T-cell (primary cell): ENCODE measurements around the gene NCAPD2. TPM values are rescaled to one million over a fixed set of nuclear protein-coding genes. Genes with fewer than 3 reads are reported as not detected.
"Not testable (repeated sequence)": the region's sequence is repeated elsewhere in the genome, so short reads cannot be mapped to it uniquely, and the experiment has no call there.

Source experiments
- ATAC-seq, 4 experiments: fragments of 200-7000 bp in 3 of 4; fragments of 150-1000 bp in 1 of 4; cut with Tn5 transposase; replicated peaks in 1 of 4; 1 replicate in 3 of 4; 2 replicates in 1 of 4; pipeline ENCODE4 v1.10.0; 2021; ENCODE audit warnings: moderate library complexity in 3 of 4, mild to moderate bottlenecking in 2 of 4, moderate number of reproducible peaks in 1 of 4
- CTCF ChIA-PET, 2 donors: fragments of 300-600 bp; sonication (Branson Sonifier 250); formaldehyde crosslinking; loops; one replicate each; lab custom pipeline; 2022; ENCODE audit warnings: antibody characterized with exemption in 2 of 2; lab: Charles Lee
- POLR2A ChIA-PET, 2 donors: fragments of 300-600 bp; sonication (Branson Sonifier 250); formaldehyde crosslinking; loops; one replicate each; lab custom pipeline; 2022; ENCODE audit warnings: antibody characterized with exemption in 2 of 2; lab: Charles Lee
- DNase-seq, 35 experiments: peaks; one replicate each; pipeline versions ENCODE4 v3.0.0 to v3.0.0-alpha.2; 2013 to 2023
- H3K27ac ChIP-seq: one replicate; pipeline ENCODE4 v1.5.1; 2013; ENCODE audit warnings: low read length
- H3K27me3 ChIP-seq, 2 experiments: replicated peaks in 1 of 2; 1 replicate in 1 of 2; 2 replicates in 1 of 2; pipeline versions ENCODE4 v1.6.1 to v1.7.0; 2013; ENCODE audit warnings: low read length in 1 of 2, mixed read lengths in 1 of 2; ENCODE audit not compliant: control insufficient read depth in 2 of 2, insufficient read depth in 2 of 2; ENCODE audit errors: extremely low read depth in 1 of 2
- H3K36me3 ChIP-seq, 2 donors: 1 replicate in 1 of 2; 2 replicates in 1 of 2; pipeline versions ENCODE4 v1.6.1 to v1.7.0; 2013; ENCODE audit warnings: low read length in 1 of 2; ENCODE audit not compliant: control insufficient read depth in 2 of 2, insufficient read depth in 1 of 2; ENCODE audit errors: extremely low read depth in 1 of 2
- H3K4me1 ChIP-seq, 2 experiments: 1 replicate in 1 of 2; 2 replicates in 1 of 2; pipeline versions ENCODE4 v1.6.1 to v1.7.0; 2013; ENCODE audit warnings: low read length in 2 of 2, mixed read lengths in 1 of 2; ENCODE audit not compliant: insufficient read depth in 2 of 2, control insufficient read depth in 1 of 2; ENCODE audit errors: extremely low read depth in 1 of 2
- H3K4me3 ChIP-seq, 2 donors: 1 replicate in 1 of 2; 2 replicates in 1 of 2; pipeline versions ENCODE4 v1.5.1 to v1.7.0; 2013; ENCODE audit warnings: mild to moderate bottlenecking in 2 of 2, low read length in 1 of 2, moderate library complexity in 1 of 2; ENCODE audit not compliant: control insufficient read depth in 1 of 2; ENCODE audit errors: extremely low read depth in 1 of 2
- H3K9me3 ChIP-seq: 2 replicates; pipeline ENCODE4 v1.7.0; 2013
- H3K27ac Mint-ChIP-seq, 2 donors: one replicate each; pipeline ENCODE4 v1.8.0; 2020 to 2021; ENCODE audit warnings: mild to moderate bottlenecking in 2 of 2, mixed read lengths in 2 of 2
- H3K27me3 Mint-ChIP-seq, 2 donors: one replicate each; pipeline ENCODE4 v1.8.0; 2021 to 2022; ENCODE audit warnings: mixed read lengths in 2 of 2
- H3K36me3 Mint-ChIP-seq: one replicate; pipeline ENCODE4 v1.8.0; 2021; ENCODE audit warnings: mixed read lengths
- H3K4me1 Mint-ChIP-seq, 3 donors: one replicate each; pipeline ENCODE4 v1.8.0; 2020 to 2022; ENCODE audit warnings: mixed read lengths in 3 of 3, mild to moderate bottlenecking in 1 of 3
- H3K4me3 Mint-ChIP-seq, 3 donors: one replicate each; pipeline ENCODE4 v1.8.0; 2020 to 2022; ENCODE audit warnings: mild to moderate bottlenecking in 3 of 3, mixed read lengths in 3 of 3, moderate library complexity in 3 of 3
- H3K9me3 Mint-ChIP-seq, 3 donors: one replicate each; pipeline ENCODE4 v1.8.0; 2020 to 2022; ENCODE audit warnings: mixed read lengths in 3 of 3
- WGBS: methylation state at CpG from one replicate; pipeline ENCODE4 v1.1.5; 2013; ENCODE audit warnings: missing lambda C conversion rate; ENCODE audit not compliant: insufficient coverage; 5-methylcytosine and 5-hydroxymethylcytosine counted together
- total RNA-seq, 35 experiments: library from RNA in 6 of 35; stranded (reverse) in 6 of 35; fragments of 120-200 nt in 1 of 35; gene quantifications; one replicate each; pipeline versions ENCODE4 v1.2.1 to v1.2.4 and lab custom pipeline; 2013 to 2026

NCAPD2 gene
- total RNA-seq, 5 donors from 2014 or later (not counting 1 experiment from before 2014, with no cell fraction given): 32.8 to 43.8 (median 40.7) TPM

DNA sequence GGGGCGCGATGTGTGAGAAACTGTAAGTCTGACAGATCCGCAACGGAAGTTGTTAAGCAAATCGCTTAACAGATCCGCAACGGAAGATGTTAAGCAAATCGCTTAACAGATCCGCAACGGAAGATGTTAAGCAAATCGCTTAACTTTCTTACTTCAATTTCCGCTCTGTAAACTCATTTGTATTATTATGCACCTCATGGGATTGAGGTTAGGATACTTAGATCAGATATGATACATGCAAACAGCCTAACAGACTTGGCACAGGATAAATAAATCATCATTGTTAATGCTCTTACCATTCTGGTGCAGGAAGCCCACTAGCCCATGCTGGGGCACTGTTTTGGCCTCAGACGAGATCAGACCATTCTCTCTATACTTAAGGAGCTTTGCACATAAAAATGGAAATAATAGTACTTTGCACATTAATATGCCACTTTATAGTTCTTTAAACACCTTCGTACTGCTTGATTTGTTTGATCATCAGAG lies 399 bp downstream of the NCAPD2 start:
- Mint-ChIP-seq H3K27me3 (no peaks in the 10 kb centered on the region), H3K4me1 (peaks cover 37 to 40% (median 40%) of the 10 kb centered on the region in 3 donors), H3K36me3 (peaks cover 17% of the 10 kb centered on the region), H3K9me3 (no peaks in the 10 kb centered on the region), H3K27ac (peak overlapping the region; percentile 91 to 98), H3K4me3 (peak overlapping the region; percentile 93 to 97 (median 93))
- peak; percentile 2 to 54 (median 48) for ATAC-seq
- 0% methylated on average over 2 of the region's 14 CpGs for WGBS
- Histone ChIP-seq H3K27ac (peak overlapping the region; percentile 43), H3K27me3 (no peaks in the 10 kb centered on the region), H3K4me1 (peaks cover 21 to 33% of the 10 kb centered on the region in 2 experiments), H3K36me3 (peaks cover 0 to 38% of the 10 kb centered on the region in 2 donors), H3K9me3 (no peaks in the 10 kb centered on the region), H3K4me3 (peak overlapping the region; percentile 94 to 99)
- POLR2A ChIA-PET: interaction anchor here in 1 of 2 donors (1.0 kb wide), 1 partner anchor 16 kb away, joined by 4 read pairs; no protein-coding TSS in a partner anchor
- no peak for DNase-seq
- CTCF ChIA-PET: interaction anchor here in 1 of 2 donors (0.7 to 1.6 kb wide), 7 partner anchors 23 to 259 kb away, joined by 3 to 7 read pairs (median 4); partner anchors contain the start of genes MLF2 and VAMP1

DNA sequence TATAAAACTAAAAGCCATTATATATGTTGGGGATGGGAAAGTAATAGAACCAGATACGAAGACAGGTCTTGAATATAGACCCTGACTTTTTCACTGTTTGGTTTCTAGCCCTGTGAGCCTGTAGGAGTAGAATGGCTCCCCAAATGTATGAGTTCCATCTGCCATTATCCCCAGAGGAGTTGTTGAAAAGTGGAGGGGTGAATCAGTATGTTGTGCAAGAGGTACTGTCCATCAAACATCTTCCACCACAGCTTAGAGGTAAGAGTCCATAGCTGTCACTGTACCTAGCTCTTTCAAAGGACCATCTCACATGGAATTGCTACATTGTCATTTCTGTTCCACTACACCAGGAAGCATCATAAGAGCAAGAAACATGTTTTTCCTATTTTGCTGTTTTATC lies 1.1 kb downstream of the NCAPD2 start:
- peak overlapping the region; percentile 93 to 97 (median 93) for H3K4me3 Mint-ChIP-seq
- WGBS: no CpG with 5 or more reads among the region's 1 CpG
- no peaks in the 10 kb centered on the region for H3K27me3 Mint-ChIP-seq
- Histone ChIP-seq H3K36me3 (peaks cover 0 to 42% of the 10 kb centered on the region in 2 donors), H3K4me1 (peaks cover 21 to 33% of the 10 kb centered on the region in 2 experiments), H3K4me3 (peak overlapping the region; percentile 15 to 99), H3K9me3 (no peaks in the 10 kb centered on the region), H3K27ac (peak overlapping the region; percentile 43), H3K27me3 (no peaks in the 10 kb centered on the region)
- peak overlapping the region; percentile 91 to 98 for H3K27ac Mint-ChIP-seq
- ChIA-PET CTCF (interaction anchor here (0.6 to 1.6 kb wide), 9 partner anchors 24 to 258 kb away, joined by 3 to 7 read pairs (median 4); partner anchors contain the start of genes GAPDH (in 1 of the 2), MLF2 (in 1 of the 2) and VAMP1 (in 1 of the 2)), POLR2A (interaction anchor here in 1 of 2 donors (1.0 kb wide), 1 partner anchor 15 kb away, joined by 4 read pairs; no protein-coding TSS in a partner anchor)
- no peaks in the 10 kb centered on the region for H3K9me3 Mint-ChIP-seq
- DNase-seq: no peak
- H3K36me3 Mint-ChIP-seq: peaks cover 17% of the 10 kb centered on the region
- ATAC-seq: no peak
- H3K4me1 Mint-ChIP-seq: peaks cover 37 to 40% (median 40%) of the 10 kb centered on the region in 3 donors

DNA sequence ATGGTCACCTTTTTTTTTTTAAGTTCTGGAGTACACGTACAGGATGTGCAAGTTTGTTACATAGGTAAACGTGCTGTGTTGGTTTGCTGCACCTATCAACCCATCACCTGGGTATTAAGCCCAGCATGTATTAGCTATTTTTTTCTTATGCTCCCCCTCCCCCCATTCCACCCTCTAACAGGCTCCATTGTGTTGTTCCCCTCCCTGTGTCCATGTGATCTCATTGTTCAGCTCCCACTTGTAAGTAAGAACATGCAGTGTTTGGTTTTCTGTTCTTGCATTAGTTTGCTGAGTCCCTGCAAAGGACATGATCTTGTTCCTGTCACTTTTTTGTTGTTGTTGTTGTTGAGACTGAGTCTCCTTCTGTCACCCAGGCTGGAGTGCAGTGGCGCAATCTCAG lies 3.4 kb downstream of the NCAPD2 start:
- H3K9me3 ChIP-seq, H3K27me3 Mint-ChIP-seq, H3K4me3 Mint-ChIP-seq, H3K36me3 Mint-ChIP-seq, DNase-seq, H3K27ac ChIP-seq, H3K27me3 ChIP-seq, H3K4me3 ChIP-seq, H3K9me3 Mint-ChIP-seq, ATAC-seq: not testable (repeated sequence)
- WGBS: no CpG with 5 or more reads among the region's 3 CpGs
- peaks cover 19 to 30% of the 10 kb centered on the region in 2 experiments for H3K4me1 ChIP-seq
- peak overlapping the region; percentile 76 to 83 for H3K27ac Mint-ChIP-seq
- peaks cover 33 to 34% (median 33%) of the 10 kb centered on the region in 3 donors for H3K4me1 Mint-ChIP-seq
- POLR2A ChIA-PET: interaction anchor here in 1 of 2 donors (0.6 kb wide), 1 partner anchor 15 kb away, joined by 8 read pairs; no protein-coding TSS in a partner anchor
- peaks cover 0 to 34% of the 10 kb centered on the region in 2 donors for H3K36me3 ChIP-seq
- CTCF ChIA-PET: interaction anchor here in 1 of 2 donors (1.0 to 1.1 kb wide), 2 partner anchors 32 to 40 kb away, joined by 3 read pairs; no protein-coding TSS in a partner anchor

DNA sequence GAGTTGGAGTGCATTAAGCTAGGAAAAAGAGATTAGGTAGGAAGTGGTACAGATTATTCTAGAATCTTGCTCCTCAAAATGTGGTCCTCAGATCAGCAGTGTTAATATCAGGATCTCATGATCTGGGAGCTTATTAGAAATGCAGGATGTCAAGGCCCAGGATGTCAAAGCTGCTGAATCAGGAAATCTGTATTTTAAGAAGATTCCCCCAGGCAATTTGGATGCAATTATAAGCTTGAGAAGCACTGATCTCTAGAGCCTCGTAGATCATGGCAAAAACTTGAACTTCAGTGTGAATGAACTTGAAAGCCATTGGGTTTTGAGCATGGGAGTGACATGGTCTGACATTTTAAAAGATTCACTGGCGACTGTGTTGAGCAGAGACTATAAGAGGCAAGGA lies 6.6 kb downstream of the NCAPD2 start:
- ATAC-seq: no peak
- WGBS: 100% methylated on average over 2 of the region's 2 CpGs
- POLR2A ChIA-PET: interaction anchor here in 1 of 2 donors (0.7 to 0.8 kb wide), 2 partner anchors 17 to 693 kb away, joined by 4 to 6 read pairs; no protein-coding TSS in a partner anchor
- peaks cover 3 to 12% of the 10 kb centered on the region in 2 experiments for H3K4me1 ChIP-seq
- Mint-ChIP-seq H3K4me3 (no peak overlapping the region), H3K36me3 (peaks cover 11% of the 10 kb centered on the region), H3K27ac (no peak overlapping the region), H3K4me1 (peaks cover 7 to 14% (median 12%) of the 10 kb centered on the region in 3 donors), H3K27me3 (no peaks in the 10 kb centered on the region), H3K9me3 (no peaks in the 10 kb centered on the region)
- H3K27me3 ChIP-seq: no peaks in the 10 kb centered on the region
- no peak for DNase-seq
- no peak overlapping the region for H3K4me3 ChIP-seq
- CTCF ChIA-PET: interaction anchor here (0.6 to 0.9 kb wide), 3 partner anchors 34 to 938 kb away, joined by 3 to 15 read pairs (median 6); partner anchors contain the start of gene GAPDH (in 1 of the 2)
- H3K36me3 ChIP-seq: peaks cover 0 to 40% of the 10 kb centered on the region in 2 donors
- H3K27ac ChIP-seq: no peak overlapping the region
- no peaks in the 10 kb centered on the region for H3K9me3 ChIP-seq

DNA sequence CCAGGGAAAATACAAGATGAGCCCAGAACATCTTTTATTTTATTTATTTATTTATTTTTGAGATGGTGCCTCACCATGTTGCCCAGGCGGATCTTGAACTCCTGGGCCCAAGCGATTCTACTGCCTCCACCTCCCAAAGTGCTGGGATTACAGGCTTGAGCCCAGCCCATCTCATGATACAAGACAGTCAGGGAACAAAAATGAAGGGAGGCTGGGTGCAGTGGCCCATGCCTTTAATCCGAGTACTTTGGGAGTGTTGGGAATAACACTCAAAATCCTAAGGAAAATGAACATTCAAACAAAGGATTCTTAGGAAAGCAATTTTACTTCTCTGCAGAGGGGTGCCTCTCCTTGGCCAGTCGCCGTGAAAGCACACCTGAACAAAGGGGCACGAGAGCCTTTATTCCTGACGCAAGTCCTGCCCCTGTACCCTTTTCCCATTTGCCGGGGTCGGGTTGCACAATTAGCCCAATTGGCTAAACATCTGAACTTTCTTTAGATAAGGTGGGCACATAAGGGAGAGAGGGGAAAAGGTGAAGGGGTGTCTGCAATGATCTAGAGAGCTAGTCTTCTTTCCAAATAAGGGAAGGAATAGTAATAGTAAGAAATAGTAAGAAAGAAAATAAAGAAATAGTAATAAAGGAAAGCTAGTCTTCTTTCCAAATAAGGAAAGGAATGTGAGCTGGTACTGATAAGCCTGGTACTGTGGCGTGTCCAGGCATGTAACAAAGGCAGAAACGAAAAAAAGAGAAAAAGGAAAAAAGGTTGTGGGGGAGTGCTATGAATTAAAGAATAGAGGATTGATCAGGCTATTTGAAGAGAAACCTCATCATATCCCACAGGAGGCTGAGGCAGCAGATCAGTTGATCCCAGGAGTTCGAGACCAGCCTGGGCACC lies 13.4 kb downstream of the NCAPD2 start:
- H3K27me3 Mint-ChIP-seq: no peaks in the 10 kb centered on the region
- DNase-seq (no peak), ATAC-seq (no peak)
- Histone ChIP-seq H3K4me3 (no peak overlapping the region), H3K36me3 (peaks cover 13 to 45% of the 10 kb centered on the region in 2 donors), H3K27me3 (no peaks in the 10 kb centered on the region), H3K27ac (no peak overlapping the region), H3K4me1 (no peaks in the 10 kb centered on the region), H3K9me3 (no peaks in the 10 kb centered on the region)
- H3K4me3 Mint-ChIP-seq: no peak overlapping the region
- H3K4me1 Mint-ChIP-seq: peaks cover 5 to 7% (median 5%) of the 10 kb centered on the region in 3 donors
- H3K27ac Mint-ChIP-seq: no peak overlapping the region
- POLR2A ChIA-PET: no interaction called here
- 100% methylated on average over 4 of the region's 12 CpGs for WGBS
- CTCF ChIA-PET: no interaction called here
- H3K36me3 Mint-ChIP-seq: peaks cover 34% of the 10 kb centered on the region
- H3K9me3 Mint-ChIP-seq: no peaks in the 10 kb centered on the region

DNA sequence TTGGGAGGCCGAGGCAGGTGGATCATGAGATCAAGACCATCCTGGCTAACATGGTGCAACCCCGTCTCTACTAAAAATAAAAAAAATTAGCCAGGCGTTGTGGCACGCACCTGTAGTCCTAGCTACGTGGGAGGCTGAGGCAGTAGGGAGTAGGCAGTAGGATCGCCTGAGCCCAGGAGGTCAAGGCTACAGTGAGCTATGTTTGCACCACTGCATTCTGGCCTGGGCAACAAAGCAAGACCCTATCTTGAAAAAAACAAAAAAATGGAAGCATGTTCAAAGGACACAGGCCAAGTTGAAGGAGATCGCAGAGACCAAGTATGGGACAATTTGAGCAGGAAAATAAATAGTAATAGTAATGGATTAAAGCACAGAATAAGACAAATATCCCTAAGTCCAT lies 14.2 kb downstream of the NCAPD2 start:
- Mint-ChIP-seq H3K4me1 (peaks cover 5 to 7% (median 5%) of the 10 kb centered on the region in 3 donors), H3K36me3 (peaks cover 42% of the 10 kb centered on the region), H3K27ac (no peak overlapping the region), H3K27me3 (no peaks in the 10 kb centered on the region), H3K9me3 (no peaks in the 10 kb centered on the region), H3K4me3 (no peak overlapping the region)
- WGBS: 96% methylated on average over 5 of the region's 7 CpGs
- POLR2A ChIA-PET: no interaction called here
- H3K27me3 ChIP-seq: no peaks in the 10 kb centered on the region
- CTCF ChIA-PET: interaction anchor here in 1 of 2 donors (0.6 kb wide), 1 partner anchor 56 kb away, joined by 3 read pairs; no protein-coding TSS in a partner anchor
- ATAC-seq (no peak), DNase-seq (no peak)
- H3K27ac ChIP-seq: no peak overlapping the region
- no peaks in the 10 kb centered on the region for H3K9me3 ChIP-seq
- no peak overlapping the region for H3K4me3 ChIP-seq
- H3K36me3 ChIP-seq: peaks cover 13 to 53% of the 10 kb centered on the region in 2 donors
- H3K4me1 ChIP-seq: no peaks in the 10 kb centered on the region
